Activated CD4-positive, CD25-positive, alpha-beta regulatory T cell treated with anti-CD3 and anti-CD28 coated beads, Interleukin-2, amount 50 U/mL, for 24 hours (primary cell): ENCODE measurements around the gene TARS3.
A peak's percentile ranks its signal among the peaks of the same experiment; 100 is the strongest.
"Not testable (repeated sequence)": the region's sequence is repeated elsewhere in the genome, so short reads cannot be mapped to it uniquely, and the experiment has no call there.

Experiments
- ATAC-seq, 2 donors: fragments of 150-1000 bp; cut with Tn5 transposase; one replicate each; pipeline ENCODE4 v1.10.0; 2021; ENCODE audit warnings: mild to moderate bottlenecking in 1 of 2, moderate library complexity in 1 of 2

The TARS3 gene

DNA sequence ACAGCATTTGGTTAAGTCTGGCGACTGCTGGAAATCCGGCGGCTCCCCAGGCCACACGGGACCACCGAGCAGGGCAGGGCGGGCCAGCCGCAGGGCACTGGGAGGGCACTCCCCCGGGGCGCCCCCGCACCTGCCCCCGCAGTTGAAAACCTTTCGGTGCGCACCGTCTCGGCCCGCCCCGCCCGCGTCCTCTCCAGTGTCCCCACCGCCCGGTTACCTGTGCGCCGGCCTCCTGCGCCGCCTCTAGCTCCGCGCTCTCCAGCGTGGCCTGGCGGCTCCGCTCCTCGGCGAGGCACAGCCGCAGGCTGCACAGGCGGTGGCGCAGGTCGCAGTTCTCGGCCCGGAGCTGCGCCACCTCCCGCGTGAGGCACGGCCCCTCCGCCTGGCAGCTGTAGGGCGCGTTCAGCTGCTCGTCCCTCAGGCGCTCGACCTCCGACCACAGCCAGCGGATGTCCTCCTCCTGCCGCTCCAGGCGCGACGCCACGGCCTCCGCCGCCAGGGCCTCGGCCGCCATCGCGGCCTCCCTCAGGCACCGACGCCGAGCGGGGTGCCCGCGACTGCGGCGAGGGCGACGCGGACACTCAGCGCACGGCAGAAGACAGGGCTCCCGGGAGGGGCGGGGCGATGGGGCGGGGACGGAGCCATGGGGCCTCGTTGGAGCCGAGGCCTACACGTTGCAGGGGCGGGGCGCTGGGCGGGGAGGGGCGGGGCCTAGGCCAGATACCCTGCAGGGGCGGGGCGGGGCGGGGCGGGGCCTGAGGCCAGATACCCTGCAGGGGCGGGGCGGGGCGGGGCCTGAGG lies at the start of gene TARS3:
Gene TARS3 (minus strand): TSS at position 600 of the 801 bp plus-strand sequence. CDS start 86 bp downstream, at position 514.
- peak; percentile 94 to 95 for ATAC-seq

DNA sequence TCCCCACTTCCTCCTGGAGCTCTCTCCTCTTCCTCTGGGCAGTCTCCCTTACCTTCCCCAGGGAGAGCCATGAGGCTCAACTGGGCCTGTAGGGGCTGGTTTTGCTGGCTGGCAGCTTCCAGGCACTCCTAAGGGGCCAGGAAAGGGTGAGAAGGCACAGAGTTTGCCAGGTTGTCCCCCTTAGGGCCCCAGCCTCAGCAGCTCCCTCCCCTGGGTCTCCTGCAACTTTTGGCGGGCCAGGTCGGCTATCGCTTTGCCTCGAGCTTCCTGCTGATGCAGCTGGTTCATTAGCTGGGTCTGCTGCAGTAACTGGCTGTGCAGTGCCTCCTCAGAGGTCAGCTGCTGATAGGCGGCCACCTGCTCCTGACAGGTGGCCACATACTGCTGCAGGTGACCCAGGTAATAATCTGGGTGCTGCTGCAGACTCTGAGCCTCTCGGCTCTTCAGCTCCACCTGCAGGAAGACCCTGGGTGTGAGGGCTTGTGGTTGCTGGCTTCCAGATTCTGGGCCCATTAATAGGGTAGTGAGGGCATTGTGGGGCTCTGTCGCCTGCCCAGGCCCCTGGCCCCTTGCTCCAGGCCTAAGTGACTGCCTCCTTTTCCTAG lies 49.3 kb upstream of the TARS3 start:
- no peak for ATAC-seq

DNA sequence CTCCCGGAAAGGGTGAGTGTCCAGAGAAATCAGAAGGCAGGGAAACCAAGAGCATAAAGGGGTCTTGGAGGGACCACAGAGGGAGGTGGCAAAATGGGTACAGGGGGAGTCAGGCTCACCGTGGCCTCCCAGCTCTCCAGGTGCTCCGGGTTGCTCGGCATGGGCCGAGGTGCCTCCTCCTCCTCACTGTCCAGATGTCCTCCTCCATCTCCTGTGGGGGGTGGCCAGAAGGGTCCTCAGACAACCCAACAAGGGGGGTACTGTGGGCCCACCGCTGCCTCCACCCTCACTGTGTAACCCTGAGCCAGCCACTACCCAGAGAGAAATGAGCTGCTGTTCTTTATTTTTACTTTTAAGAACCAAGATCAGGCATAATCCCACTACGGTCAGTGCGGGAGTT lies 48.6 kb upstream of the TARS3 start:
- ATAC-seq = no peak

DNA sequence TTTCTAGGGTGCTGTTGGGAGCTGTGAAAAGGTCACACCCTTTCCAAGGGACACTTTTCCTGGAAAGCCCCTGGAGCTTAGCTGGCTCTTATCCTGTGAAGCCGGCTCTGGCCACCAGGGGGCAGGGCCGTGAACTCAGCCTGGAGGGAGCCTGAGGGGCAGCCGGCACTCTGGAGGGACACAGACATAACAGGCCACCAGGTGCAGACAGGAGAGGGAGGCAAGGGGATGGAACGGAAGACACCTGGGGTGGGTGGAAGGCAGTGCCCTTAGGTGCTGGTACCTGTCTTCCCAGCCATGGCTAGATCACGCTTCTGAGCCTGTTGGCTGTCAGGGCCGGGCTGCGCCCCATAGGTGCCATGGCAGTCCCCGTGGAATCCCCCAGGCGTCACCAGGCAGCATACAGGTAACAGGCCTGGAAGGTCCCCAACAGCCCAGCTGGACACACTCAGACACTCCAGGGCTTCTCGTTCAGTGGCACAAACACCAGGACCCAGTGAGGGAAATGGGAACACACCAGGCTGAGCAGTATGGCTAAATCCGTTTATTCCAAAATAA lies 42.9 kb upstream of the TARS3 start:
- ATAC-seq = not testable (repeated sequence)

DNA sequence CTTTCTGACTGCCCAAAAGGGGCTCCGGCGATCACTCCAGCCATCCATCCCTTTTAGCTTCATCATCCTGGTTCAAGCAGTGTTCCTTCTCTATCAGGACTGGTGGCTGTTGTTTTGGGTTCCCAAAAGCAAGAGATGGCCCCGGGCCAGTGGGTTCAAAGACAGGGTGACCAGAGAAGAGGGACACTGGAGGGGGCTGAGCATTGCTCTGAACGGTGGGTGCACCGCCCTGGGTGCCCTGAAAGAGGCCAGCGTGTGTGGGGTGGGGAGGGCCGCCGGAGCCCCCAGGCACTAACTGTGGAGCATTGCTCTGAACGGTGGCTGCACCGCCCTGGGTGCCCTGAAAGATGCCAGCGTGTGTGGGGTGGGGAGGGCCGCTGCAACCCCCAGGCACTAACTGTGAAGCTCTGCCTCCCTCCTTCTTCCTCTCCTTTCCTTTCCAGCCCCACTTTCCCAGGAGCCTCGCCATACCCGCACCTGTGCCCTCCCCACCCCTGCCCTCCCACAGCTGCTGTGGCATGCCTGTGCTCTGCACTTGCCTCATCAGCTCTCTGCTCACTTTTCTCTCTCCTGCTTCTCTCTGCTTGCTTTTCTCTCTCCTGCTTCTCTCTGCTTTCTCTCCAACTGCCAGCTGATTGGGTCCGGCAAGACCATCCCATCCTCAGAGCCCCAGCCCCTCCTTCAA lies 41.6 kb upstream of the TARS3 start:
- no peak for ATAC-seq

DNA sequence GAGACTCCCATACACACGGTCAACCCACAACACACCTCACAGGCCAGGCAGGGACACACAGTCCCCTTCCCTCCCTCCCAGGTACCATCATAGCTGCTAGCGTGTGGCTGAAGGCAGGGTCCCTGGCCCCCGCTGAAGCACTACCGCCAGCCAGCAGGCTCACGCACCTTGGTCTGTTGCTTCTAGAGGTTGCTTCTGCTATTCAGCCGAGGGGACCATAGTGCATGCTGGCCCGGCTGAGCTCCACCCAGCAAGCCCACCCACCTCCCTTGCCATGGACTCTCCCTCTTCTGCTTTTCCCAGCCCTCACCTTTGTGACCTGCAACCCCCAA lies 41.0 kb upstream of the TARS3 start:
- ATAC-seq = not testable (repeated sequence)

DNA sequence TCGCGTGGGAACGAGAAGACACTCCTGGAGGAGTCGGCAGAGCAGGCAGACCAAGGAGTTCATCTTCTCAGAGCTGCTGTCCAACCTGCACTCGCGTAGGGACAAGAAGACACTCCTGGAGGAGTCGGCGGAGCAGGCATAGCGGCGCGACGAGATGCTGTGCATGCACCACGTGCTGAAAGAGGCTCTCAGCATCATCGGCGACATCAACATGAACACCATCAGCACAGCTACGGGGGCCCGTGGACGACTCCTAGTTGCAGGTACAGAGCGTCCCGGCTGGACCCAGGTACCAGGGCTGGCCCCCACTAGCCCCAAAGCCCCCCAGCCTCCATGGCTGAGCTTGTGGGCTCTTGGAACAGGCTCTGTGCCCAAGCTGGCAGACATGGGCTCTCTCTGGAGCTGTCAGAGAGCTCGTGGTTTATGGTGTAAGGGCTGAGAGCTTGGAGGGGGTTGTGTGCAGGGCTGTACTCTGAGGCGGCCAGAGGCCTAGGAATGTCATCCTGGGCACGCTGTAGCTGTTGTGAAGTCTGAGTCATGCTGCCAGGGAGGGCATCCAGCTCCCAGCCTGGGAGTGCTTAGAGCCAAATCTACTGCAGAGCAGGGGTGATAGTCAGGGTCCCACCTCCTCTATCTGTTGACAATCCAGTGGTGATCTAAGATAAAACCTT lies 40.5 kb upstream of the TARS3 start:
- ATAC-seq = not testable (repeated sequence)

DNA sequence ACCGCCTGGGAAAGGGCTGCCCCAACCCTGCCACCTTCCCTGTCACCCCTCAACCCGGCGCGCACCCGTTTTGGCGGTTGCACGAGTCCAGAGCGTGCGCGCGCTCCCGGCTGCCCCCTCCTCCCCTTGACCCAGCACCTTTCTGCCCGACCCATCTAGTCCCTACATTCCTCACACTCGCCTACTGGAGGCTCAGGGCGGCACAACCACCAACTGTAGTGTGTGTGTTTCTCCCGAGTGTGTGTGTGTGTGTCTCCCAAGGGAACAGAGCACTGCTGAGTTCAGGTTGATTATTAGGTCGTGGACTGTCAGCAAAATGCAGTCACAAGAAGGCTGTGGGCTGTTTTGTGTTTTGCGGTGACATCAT lies 22.4 kb upstream of the TARS3 start:
- peak; percentile 6 to 21 for ATAC-seq

DNA sequence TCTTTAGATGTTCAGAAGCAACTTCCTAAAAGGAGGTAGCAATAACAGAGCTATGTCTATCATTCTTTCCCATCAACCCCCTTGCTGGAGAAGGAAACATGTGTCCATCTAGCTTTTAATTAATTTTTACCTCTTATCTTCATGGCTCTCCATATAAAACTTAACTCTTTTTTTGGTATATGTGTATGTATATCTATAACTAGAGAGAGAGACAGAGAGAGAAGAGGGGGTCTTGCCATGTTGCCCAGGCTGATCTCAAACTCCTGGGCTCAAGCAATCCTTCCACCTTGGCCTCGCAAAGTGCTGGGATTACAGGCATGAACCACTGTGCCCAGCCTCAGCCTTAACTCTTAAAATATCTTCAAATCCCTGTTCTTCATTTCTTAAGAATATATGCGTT lies 10.6 kb upstream of the TARS3 start:
- not testable (repeated sequence) for ATAC-seq

DNA sequence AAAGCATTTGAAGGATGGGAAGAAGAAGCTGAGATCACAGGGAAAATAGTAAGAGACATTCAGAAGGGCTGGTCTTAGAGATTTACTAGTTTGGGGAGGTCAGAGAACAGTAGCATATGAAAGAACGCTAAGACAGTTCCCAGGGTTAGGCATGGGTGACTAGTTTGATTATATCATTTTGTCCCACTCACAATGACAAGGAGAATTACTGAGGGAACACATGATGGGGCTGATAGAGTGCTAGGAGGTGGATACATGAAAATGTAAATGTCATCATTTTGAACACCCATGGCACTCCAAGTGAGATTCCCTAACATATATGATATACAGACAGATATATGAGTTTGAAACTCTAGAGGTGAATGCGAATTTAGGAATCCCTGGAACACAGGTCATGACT lies 9.3 kb upstream of the TARS3 start:
- ATAC-seq = no peak

DNA sequence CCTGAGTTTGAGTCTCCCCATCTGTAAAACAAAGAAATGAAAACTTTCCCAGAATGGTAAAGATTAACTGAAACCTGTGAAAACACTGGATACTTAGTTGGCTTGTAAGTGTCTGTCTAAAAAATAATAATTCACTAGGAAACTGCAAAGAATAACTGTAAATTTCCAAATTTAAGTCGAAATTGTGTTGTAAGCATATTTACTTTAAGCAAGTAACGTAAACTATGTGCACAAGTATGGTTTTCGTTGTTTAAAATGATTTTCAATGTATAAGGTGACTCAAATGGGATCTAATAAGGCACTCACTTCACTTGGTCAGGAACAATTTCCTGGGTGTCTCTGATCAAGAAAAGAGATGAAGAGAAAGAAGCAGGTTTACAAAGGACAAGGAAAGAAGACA lies 8.5 kb upstream of the TARS3 start:
- no peak for ATAC-seq

DNA sequence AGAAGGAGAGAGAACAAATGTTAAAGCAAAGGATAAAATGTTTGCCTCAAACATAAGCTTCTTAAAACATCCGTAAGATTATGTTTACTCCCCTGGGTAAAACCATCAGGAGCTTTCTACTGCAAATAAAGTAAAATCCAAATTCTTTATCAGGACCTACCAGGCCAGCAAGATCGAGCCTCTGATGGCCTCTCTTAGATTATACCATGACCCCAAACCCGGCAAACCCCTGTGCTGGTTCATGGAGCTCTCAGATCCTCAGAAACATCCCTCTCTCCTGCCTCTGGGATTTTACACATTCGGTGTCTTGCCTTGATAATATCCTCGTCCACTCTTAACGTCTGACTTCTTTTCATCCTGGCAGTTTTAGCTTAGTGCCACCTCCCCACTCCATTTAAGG lies 7.5 kb upstream of the TARS3 start:
- ATAC-seq = no peak

DNA sequence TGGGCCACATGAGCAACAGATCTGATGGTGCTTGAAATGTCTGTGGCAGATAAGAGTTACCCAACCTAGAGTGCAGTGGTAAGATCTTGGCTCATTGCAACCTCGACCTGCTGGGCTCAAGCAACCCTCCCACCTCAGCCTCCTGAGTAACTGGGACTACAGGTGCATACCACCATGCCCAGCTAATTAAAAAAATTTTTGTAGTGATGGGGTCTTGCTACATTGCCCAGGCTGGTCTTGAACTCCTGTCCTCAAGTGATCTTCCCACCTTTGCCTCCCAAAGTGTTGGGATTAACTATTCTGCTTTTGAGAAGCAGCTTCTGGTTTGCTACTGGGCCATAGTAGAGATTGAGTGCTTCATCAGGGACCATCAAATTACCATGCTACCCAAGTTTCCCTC lies 2.9 kb upstream of the TARS3 start:
- ATAC-seq = no peak

DNA sequence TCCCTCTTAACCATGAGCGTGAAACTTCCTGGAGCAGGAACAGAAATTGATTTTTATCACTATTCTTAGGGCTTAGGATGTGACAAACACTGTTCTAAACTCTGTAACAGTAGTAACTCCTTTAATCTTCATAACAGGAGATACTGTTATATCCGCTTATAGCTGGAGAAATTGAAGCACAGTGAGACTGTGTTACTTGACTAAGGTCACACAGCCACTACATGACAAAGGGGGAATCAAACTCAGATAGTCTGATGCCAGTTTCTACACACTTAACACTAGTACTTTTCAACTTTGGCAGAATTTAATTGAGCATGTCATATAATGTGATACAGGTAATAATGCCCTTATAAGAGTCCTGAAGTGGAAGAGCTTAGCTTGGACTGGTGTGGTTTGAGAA lies 800 bp upstream of the TARS3 start:
- no peak for ATAC-seq

DNA sequence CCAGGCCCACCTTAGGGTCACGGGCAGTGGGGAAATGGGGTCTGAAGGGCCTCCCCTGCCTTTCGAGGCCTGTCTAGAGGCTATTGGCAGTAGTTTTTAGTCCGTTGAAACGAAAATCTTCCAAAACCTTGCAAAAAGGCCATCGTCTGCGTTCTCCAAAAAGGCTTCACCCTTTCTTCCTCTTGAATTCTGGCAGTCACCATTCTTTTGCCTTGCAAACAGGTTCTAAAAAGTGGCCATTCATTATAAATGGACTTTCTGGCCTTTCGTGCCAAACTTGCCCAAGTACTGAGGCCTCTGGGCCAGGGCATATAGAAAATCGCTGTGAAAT lies 367 bp upstream of the TARS3 start:
- ATAC-seq = no peak

DNA sequence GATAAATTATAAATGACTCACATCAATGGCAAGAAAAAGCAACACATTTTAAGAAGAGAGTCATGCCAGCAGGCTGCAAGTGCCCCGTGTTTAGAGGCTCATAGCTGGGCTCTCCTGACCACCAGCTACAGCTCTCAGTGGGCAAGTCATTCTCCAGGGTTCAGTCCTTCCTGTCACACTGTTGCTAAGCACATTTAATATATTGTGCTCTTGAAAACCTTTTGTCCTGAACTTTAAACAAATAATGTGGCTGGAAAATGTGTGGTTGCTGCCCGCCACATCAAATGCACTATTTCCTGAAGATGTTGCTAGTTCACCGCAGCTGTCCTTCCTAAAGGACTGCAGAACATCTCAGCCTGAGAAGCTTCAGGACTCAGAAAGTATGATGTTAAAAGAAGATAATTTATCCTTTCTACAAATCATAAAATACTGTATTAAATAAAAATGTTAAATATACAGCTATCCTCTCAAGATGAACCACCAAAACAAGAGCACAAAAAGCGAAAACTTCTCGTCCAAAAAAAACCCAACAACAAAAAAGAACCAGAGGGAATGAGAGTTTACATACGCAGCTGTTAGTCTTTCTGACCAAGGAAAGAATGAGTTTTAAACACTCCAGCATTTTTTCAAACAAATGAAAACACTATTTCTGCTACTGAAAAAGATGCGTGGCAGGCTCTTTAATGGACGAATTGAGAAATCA lies 951 bp downstream of the TARS3 start:
- ATAC-seq = peak in 1 of 2 donors; percentile 12

DNA sequence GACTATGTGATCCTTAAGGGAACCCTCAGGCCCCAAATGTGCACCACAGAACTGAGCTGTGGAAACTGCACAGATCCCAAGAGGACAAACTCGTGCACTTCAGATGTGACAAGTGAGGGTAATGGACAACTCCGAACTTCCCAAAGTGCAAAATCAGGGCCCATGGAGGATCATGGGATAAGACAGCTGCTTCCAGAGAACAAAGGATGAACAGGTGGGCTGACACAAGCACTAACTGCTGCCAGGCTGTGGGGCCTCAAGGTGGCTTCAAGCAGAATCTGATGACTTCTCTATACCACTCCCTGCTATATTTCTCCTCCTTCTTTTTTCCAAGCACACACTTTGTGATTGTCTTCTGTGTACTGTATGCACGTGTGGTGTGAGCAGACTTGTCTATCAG lies 5.4 kb downstream of the TARS3 start:
- ATAC-seq = no peak

DNA sequence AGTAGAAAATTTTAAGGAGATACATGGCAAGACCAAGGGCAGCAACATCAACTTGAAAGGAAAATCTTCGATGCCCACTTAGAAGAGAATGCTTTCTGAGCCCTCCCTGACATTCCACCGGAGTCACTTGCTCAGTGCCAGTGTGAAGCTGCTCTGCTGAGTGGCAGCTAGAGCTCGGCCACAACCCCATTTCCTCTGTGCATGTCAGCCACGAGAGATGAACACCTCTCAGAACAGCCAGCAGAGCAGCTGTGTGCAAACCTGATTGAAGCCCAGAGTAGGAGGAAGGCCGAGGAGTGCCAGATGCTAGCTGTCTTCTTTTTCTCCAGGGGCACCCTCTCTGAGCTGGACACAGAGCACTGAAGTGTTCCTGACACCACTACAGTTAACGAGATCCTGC lies 12.2 kb downstream of the TARS3 start:
- no peak for ATAC-seq

DNA sequence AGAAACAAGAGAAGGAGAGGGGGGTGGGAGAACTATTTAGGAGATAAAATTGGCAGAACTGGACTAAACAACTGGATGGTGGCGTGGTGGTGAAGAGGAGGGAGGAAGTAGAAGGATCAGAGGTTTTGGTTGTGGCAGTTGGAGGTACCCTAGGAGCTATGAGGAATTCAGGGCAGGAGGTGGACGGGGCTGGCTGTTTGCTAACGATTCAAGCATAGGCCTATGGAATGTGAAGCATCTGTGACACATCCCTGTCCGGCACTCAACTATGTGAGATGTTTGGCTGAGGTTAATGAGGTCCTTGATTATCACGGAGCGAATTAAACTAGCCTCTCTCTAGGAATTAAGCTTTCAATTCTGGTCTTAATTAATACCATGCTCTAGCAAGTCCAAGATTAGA lies 13.5 kb downstream of the TARS3 start:
- ATAC-seq = no peak

DNA sequence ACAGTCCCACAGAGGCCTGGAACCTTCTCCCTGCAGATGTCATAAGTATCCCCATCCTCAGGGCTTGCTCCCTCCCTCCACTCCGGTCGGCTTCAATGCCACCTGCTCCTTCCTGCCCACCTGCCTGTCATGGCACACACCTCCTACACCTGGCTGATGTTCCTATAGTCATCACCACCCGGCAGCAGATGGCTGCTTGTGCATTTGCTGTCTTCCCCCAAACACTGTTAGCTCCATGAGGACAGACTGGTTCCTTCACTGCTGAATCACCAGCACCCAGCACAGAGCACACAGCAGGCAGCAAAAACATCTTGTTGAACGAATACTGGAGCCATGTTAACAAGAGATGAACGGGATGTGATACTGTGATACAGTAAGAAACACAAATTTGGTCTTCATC lies 14.8 kb downstream of the TARS3 start:
- no peak for ATAC-seq

DNA sequence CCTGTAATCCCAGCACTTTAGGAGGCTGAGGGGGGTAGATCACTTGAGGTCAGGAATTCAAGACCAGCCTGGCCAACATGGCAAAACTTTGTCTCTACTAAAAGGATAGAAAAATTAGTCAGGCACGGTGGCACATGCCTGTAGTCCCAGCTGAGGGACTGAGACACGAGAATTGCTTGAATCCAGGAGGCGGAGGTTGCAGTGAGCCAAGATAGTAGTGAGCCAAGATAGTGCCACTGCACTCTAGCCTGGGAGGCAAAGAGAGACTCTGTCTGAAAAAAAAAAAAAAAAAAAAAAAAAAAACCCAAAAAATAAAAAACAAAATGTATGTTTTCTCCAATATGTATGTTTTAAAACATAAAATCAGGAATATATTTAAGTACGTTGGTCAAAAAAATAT lies 16.3 kb downstream of the TARS3 start:
- ATAC-seq = no peak

DNA sequence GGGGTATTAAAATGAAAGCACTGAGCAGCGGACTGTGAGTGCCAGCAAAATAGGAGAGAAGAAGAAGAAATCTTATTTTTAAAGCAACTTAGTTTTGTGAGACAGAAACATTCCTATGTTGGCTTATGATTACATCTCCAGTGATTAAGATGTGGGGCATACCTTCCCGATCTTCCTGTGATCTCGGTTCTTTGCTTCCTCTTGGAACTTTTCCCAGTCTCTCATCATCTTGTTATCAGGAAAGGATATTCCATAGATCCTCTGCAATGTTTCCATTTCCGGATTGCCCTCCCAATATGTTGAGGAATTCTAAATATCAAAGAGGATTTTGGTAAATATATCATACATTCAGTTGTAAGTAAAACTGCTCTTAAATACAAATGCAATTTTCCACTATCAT lies 22.2 kb downstream of the TARS3 start:
- no peak for ATAC-seq

DNA sequence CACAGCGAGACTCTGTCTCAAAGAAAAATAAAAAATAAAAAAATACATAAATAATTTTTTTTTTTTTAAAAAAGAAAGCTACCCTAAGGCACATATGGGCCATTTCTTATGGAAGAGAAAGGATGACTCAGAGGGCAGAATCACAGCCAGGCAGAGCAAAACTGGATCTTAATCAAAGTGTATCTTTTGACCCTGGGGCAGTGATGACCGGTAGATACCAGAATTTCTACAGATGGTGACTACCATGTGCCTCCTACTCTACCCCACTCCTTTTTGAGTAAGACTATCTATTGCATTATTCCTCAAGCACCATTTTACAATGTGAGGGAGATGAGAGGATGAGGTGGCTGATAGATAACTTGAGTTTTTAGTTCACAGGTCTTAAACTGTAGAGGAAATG lies 26.0 kb downstream of the TARS3 start:
- no peak for ATAC-seq
